ENCODE data around the gene TMF1. TPM values are rescaled to one million over a fixed set of nuclear protein-coding genes. Genes with fewer than 3 reads are reported as not detected.

The TMF1 gene
- total and polyA plus RNA-seq, 3 donors from 2014 or later: 30.6 to 67.7 (median 37.4) TPM

- intact Hi-C loops (cut with DNase I; ENCODE audit: low total_unique reads): no loop called here
- Histone ChIP-seq H3K4me1 (no peaks in the 10 kb centered on the region), H3K9me3 (no peaks in the 10 kb centered on the region), H3K27me3 (no peaks in the 10 kb centered on the region), H3K4me3 (no peak overlapping the region), H3K36me3 (ENCODE audit: low read depth, missing control alignments) (no peaks in the 10 kb centered on the region), H3K27ac (no peak overlapping the region)
- no peak for DNase-seq
- TF ChIP-seq CTCF (IDR thresholded peaks at IDR 0.05) (no peak), POLR2A (IDR thresholded peaks at IDR 0.05) (no peak)
These were observed 53.0 kb downstream of the TMF1 start for GRCh38 chr3:68999158-68999557.

GRCh38 chr3:68997887-68998286 is 54.2 kb downstream of the TMF1 start:
- intact Hi-C loops (cut with DNase I; ENCODE audit: low total_unique reads): no loop called here
- Histone ChIP-seq H3K36me3 (ENCODE audit: low read depth, missing control alignments) (no peaks in the 10 kb centered on the region), H3K4me1 (no peaks in the 10 kb centered on the region), H3K27ac (no peak overlapping the region), H3K9me3 (no peaks in the 10 kb centered on the region), H3K4me3 (no peak overlapping the region), H3K27me3 (no peaks in the 10 kb centered on the region)
- 84 to 90% methylated on average over 6 of the region's 6 CpGs for whole genome bisulfite sequencing, 2 donors
- TF ChIP-seq CTCF (IDR thresholded peaks at IDR 0.05) (peak in 1 of 3 experiments; percentile 14), POLR2A (IDR thresholded peaks at IDR 0.05) (no peak)
- no peak for DNase-seq

- Histone ChIP-seq H3K9me3 (no peaks in the 10 kb centered on the region), H3K36me3 (ENCODE audit: low read depth, missing control alignments) (no peaks in the 10 kb centered on the region), H3K4me1 (no peaks in the 10 kb centered on the region), H3K27ac (no peak overlapping the region), H3K27me3 (no peaks in the 10 kb centered on the region), H3K4me3 (no peak overlapping the region)
- TF ChIP-seq CTCF (IDR thresholded peaks at IDR 0.05) (no peak), POLR2A (IDR thresholded peaks at IDR 0.05) (no peak)
- no peak for DNase-seq
- intact Hi-C loops (cut with DNase I; ENCODE audit: low total_unique reads): no loop called here
- WGBS, 2 donors: 78 to 84% methylated on average over 8 of the region's 8 CpGs
These were observed 55.7 kb downstream of the TMF1 start for GRCh38 chr3:68996356-68996995.

- intact Hi-C loops (cut with DNase I; ENCODE audit: low total_unique reads): no loop called here
- Histone ChIP-seq H3K27me3 (no peaks in the 10 kb centered on the region), H3K27ac (no peak overlapping the region), H3K9me3 (no peaks in the 10 kb centered on the region), H3K36me3 (ENCODE audit: low read depth, missing control alignments) (no peaks in the 10 kb centered on the region), H3K4me1 (no peaks in the 10 kb centered on the region), H3K4me3 (no peak overlapping the region)
- TF ChIP-seq CTCF (IDR thresholded peaks at IDR 0.05): no peak
- TF ChIP-seq POLR2A (IDR thresholded peaks at IDR 0.05): no peak
- 87 to 94% methylated on average over 4 of the region's 4 CpGs for WGBS, 2 donors
- DNase-seq: no peak
These were observed 63.4 kb downstream of the TMF1 start for GRCh38 chr3:68988740-68989139.

GRCh38 chr3:68987322-68987721 is 64.8 kb downstream of the TMF1 start:
- Histone ChIP-seq H3K9me3 (no peaks in the 10 kb centered on the region), H3K4me1 (no peaks in the 10 kb centered on the region), H3K36me3 (ENCODE audit: low read depth, missing control alignments) (no peaks in the 10 kb centered on the region), H3K4me3 (no peak overlapping the region), H3K27me3 (no peaks in the 10 kb centered on the region), H3K27ac (no peak overlapping the region)
- TF ChIP-seq POLR2A (IDR thresholded peaks at IDR 0.05) (no peak), CTCF (IDR thresholded peaks at IDR 0.05) (no peak)
- WGBS, 2 donors: 73 to 96% methylated on average over 6 of the region's 6 CpGs
- intact Hi-C loops (cut with DNase I; ENCODE audit: low total_unique reads): no loop called here
- DNase-seq: no peak

Measured in testis (tissue), 3 donors.